ENCODE data around the gene MLIP.

Gene MLIP

GRCh38 chr6:54095723-54096122, 15.5 kb upstream of the MLIP start:
- Histone ChIP-seq H3K9ac (ENCODE audit: low read length in 2 of 2) (no peak overlapping the region), H3K27ac (ENCODE audit: low read length) (no peak overlapping the region), H3K4me1 (ENCODE audit: control insufficient read depth, insufficient read depth, low read length) (no peaks in the 10 kb centered on the region), H3K9me3 (ENCODE audit: control insufficient read depth in 2 of 2, low read length in 2 of 2) (no peaks in the 10 kb centered on the region), H3K36me3 (ENCODE audit: control insufficient read depth in 2 of 2, insufficient read depth in 2 of 2, low read length in 2 of 2) (no peaks in the 10 kb centered on the region), H3K27me3 (ENCODE audit: control insufficient read depth in 1 of 2, insufficient read depth in 2 of 2, low read length in 2 of 2) (no peaks in the 10 kb centered on the region), H3K4me3 (ENCODE audit: low read length in 2 of 2) (no peak overlapping the region)

DNA sequence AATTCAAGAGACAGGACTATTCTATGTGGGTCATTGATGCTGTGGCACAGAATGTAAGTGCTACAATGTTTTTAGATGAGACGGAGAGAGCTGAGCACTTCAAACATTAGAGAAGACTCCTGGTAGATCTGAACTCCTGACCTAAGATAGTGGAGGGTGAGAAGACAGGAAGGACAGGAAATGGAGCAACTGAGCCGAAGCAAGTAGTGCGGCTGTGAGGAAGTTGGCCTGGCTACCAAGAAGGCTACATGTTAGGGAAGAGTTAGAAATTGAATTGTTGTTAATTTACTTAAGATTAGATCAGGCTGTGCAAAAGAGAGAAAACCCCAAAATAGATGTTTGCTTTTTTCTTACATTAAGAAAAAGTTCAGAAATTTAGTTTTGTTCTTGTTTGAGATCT, 14.4 kb upstream of the MLIP start:
- no peaks in the 10 kb centered on the region for H3K9me3 ChIP-seq (ENCODE audit: control insufficient read depth in 2 of 2, low read length in 2 of 2)
- H3K36me3 ChIP-seq (ENCODE audit: control insufficient read depth in 2 of 2, insufficient read depth in 2 of 2, low read length in 2 of 2) = no peaks in the 10 kb centered on the region
- no peak overlapping the region for H3K27ac ChIP-seq (ENCODE audit: low read length)
- H3K4me1 ChIP-seq (ENCODE audit: control insufficient read depth, insufficient read depth, low read length) = no peaks in the 10 kb centered on the region
- H3K27me3 ChIP-seq (ENCODE audit: control insufficient read depth in 1 of 2, insufficient read depth in 2 of 2, low read length in 2 of 2) = no peaks in the 10 kb centered on the region
- H3K4me3 ChIP-seq (ENCODE audit: low read length in 2 of 2) = no peak overlapping the region
- no peak overlapping the region for H3K9ac ChIP-seq (ENCODE audit: low read length in 2 of 2)

GRCh38 chr6:54097753-54098152, 13.5 kb upstream of the MLIP start:
- Histone ChIP-seq H3K9ac (ENCODE audit: low read length in 2 of 2) (no peak overlapping the region), H3K4me3 (ENCODE audit: low read length in 2 of 2) (no peak overlapping the region), H3K9me3 (ENCODE audit: control insufficient read depth in 2 of 2, low read length in 2 of 2) (no peaks in the 10 kb centered on the region), H3K27me3 (ENCODE audit: control insufficient read depth in 1 of 2, insufficient read depth in 2 of 2, low read length in 2 of 2) (no peaks in the 10 kb centered on the region), H3K36me3 (ENCODE audit: control insufficient read depth in 2 of 2, insufficient read depth in 2 of 2, low read length in 2 of 2) (no peaks in the 10 kb centered on the region), H3K27ac (ENCODE audit: low read length) (no peak overlapping the region), H3K4me1 (ENCODE audit: control insufficient read depth, insufficient read depth, low read length) (no peaks in the 10 kb centered on the region)

- no peaks in the 10 kb centered on the region for H3K36me3 ChIP-seq (ENCODE audit: control insufficient read depth in 2 of 2, insufficient read depth in 2 of 2, low read length in 2 of 2)
- no peak overlapping the region for H3K4me3 ChIP-seq (ENCODE audit: low read length in 2 of 2)
- no peaks in the 10 kb centered on the region for H3K27me3 ChIP-seq (ENCODE audit: control insufficient read depth in 1 of 2, insufficient read depth in 2 of 2, low read length in 2 of 2)
- no peaks in the 10 kb centered on the region for H3K9me3 ChIP-seq (ENCODE audit: control insufficient read depth in 2 of 2, low read length in 2 of 2)
- no peak overlapping the region for H3K27ac ChIP-seq (ENCODE audit: low read length)
- H3K9ac ChIP-seq (ENCODE audit: low read length in 2 of 2) = no peak overlapping the region
- H3K4me1 ChIP-seq (ENCODE audit: control insufficient read depth, insufficient read depth, low read length) = no peaks in the 10 kb centered on the region
Observed at GRCh38 chr6:54098450-54099044, 12.7 kb upstream of the MLIP start.

DNA sequence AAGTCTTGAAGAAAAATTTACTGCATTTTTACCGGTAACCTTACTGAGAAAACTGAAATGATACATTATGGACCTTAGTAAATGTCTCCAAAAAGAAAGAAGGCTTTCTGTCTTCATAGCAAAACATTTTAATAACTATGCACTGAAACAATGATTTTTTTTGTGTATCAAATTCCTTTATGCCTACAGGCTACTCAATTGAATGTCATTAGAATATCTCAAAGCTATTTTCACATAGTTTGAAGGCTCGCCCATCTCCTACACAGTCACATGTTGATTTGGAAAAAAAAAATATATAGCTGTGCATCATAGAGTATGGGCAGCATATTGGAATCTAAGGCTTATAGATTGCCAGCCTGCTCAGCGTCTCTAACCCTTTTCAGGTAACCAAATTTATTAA, 12.0 kb upstream of the MLIP start:
- no peaks in the 10 kb centered on the region for H3K36me3 ChIP-seq (ENCODE audit: control insufficient read depth in 2 of 2, insufficient read depth in 2 of 2, low read length in 2 of 2)
- H3K4me3 ChIP-seq (ENCODE audit: low read length in 2 of 2) = no peak overlapping the region
- H3K4me1 ChIP-seq (ENCODE audit: control insufficient read depth, insufficient read depth, low read length) = no peaks in the 10 kb centered on the region
- no peaks in the 10 kb centered on the region for H3K27me3 ChIP-seq (ENCODE audit: control insufficient read depth in 1 of 2, insufficient read depth in 2 of 2, low read length in 2 of 2)
- no peaks in the 10 kb centered on the region for H3K9me3 ChIP-seq (ENCODE audit: control insufficient read depth in 2 of 2, low read length in 2 of 2)
- H3K27ac ChIP-seq (ENCODE audit: low read length) = no peak overlapping the region
- H3K9ac ChIP-seq (ENCODE audit: low read length in 2 of 2) = no peak overlapping the region

- H3K27ac ChIP-seq (ENCODE audit: low read length) = no peak overlapping the region
- no peaks in the 10 kb centered on the region for H3K9me3 ChIP-seq (ENCODE audit: control insufficient read depth in 2 of 2, low read length in 2 of 2)
- H3K4me1 ChIP-seq (ENCODE audit: control insufficient read depth, insufficient read depth, low read length) = no peaks in the 10 kb centered on the region
- no peak overlapping the region for H3K4me3 ChIP-seq (ENCODE audit: low read length in 2 of 2)
- no peaks in the 10 kb centered on the region for H3K27me3 ChIP-seq (ENCODE audit: control insufficient read depth in 1 of 2, insufficient read depth in 2 of 2, low read length in 2 of 2)
- no peak overlapping the region for H3K9ac ChIP-seq (ENCODE audit: low read length in 2 of 2)
- no peaks in the 10 kb centered on the region for H3K36me3 ChIP-seq (ENCODE audit: control insufficient read depth in 2 of 2, insufficient read depth in 2 of 2, low read length in 2 of 2)
Observed at GRCh38 chr6:54100411-54101006, 10.7 kb upstream of the MLIP start.

DNA sequence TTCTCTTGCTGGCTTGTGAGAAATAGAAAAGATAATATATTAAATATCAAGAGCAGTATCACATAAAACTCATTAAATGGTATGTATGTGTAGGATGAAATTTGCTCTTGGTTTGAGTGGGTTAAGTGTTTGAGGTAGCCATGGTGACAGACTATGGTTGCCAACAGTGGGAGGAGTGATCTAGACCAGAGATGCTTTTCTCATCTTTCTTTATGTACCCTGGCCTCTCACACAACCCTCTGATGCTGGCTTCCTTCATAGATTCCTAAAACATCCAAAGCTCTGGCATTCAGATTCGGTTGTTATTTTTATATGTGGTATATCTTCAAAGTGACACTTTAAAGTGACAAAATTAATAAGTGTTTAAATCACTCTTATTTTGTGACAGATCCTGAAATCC, 9.0 kb upstream of the MLIP start:
- H3K9me3 ChIP-seq (ENCODE audit: control insufficient read depth in 2 of 2, low read length in 2 of 2) = no peaks in the 10 kb centered on the region
- no peak overlapping the region for H3K27ac ChIP-seq (ENCODE audit: low read length)
- H3K9ac ChIP-seq (ENCODE audit: low read length in 2 of 2) = no peak overlapping the region
- H3K27me3 ChIP-seq (ENCODE audit: control insufficient read depth in 1 of 2, insufficient read depth in 2 of 2, low read length in 2 of 2) = no peaks in the 10 kb centered on the region
- H3K4me3 ChIP-seq (ENCODE audit: low read length in 2 of 2) = no peak overlapping the region
- no peaks in the 10 kb centered on the region for H3K4me1 ChIP-seq (ENCODE audit: control insufficient read depth, insufficient read depth, low read length)
- H3K36me3 ChIP-seq (ENCODE audit: control insufficient read depth in 2 of 2, insufficient read depth in 2 of 2, low read length in 2 of 2) = no peaks in the 10 kb centered on the region

DNA sequence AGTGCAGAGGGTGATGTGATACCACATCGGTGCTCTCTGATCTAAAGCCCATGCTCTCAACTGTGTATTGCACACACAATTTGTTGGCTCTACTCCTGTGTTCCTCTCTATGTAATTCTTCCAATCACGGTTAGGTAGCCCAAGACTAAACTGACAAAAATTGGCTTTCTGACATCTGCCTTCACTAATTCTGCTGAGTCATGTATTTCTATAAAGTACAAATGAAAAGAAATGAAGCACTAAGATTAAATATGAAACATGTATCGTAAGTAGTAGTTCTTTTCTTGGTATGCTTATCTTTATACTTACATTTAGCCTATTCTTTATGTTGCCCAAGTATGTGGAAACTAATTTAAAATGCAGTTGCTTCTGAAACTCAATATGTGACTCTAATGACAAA, 7.7 kb upstream of the MLIP start:
- Histone ChIP-seq H3K4me1 (ENCODE audit: control insufficient read depth, insufficient read depth, low read length) (no peaks in the 10 kb centered on the region), H3K36me3 (ENCODE audit: control insufficient read depth in 2 of 2, insufficient read depth in 2 of 2, low read length in 2 of 2) (no peaks in the 10 kb centered on the region), H3K9ac (ENCODE audit: low read length in 2 of 2) (no peak overlapping the region), H3K4me3 (ENCODE audit: low read length in 2 of 2) (no peak overlapping the region), H3K27ac (ENCODE audit: low read length) (no peak overlapping the region), H3K9me3 (ENCODE audit: control insufficient read depth in 2 of 2, low read length in 2 of 2) (no peaks in the 10 kb centered on the region), H3K27me3 (ENCODE audit: control insufficient read depth in 1 of 2, insufficient read depth in 2 of 2, low read length in 2 of 2) (no peaks in the 10 kb centered on the region)

DNA sequence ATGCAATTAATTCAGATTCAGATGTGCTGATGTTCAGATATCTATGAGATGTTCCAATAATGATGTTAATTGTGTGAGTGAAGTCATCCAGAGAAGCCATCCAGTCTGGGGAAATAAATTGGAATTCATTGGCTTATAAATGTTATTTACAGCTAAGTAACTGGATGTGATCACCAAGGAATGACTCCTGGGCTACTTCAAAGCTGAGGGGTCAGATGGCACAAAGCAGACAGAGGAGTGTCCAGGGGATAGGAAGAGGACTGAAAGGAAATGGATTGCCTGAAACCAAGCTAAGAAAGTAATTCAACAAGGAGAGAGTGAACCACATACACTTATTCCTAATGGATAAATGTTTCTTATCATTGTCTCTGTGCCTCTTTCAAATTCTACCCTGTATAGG, 4.5 kb upstream of the MLIP start:
- Histone ChIP-seq H3K36me3 (ENCODE audit: control insufficient read depth in 2 of 2, insufficient read depth in 2 of 2, low read length in 2 of 2) (no peaks in the 10 kb centered on the region), H3K9ac (ENCODE audit: low read length in 2 of 2) (no peak overlapping the region), H3K4me1 (ENCODE audit: control insufficient read depth, insufficient read depth, low read length) (no peaks in the 10 kb centered on the region), H3K4me3 (ENCODE audit: low read length in 2 of 2) (no peak overlapping the region), H3K27ac (ENCODE audit: low read length) (no peak overlapping the region), H3K9me3 (ENCODE audit: control insufficient read depth in 2 of 2, low read length in 2 of 2) (no peaks in the 10 kb centered on the region), H3K27me3 (ENCODE audit: control insufficient read depth in 1 of 2, insufficient read depth in 2 of 2, low read length in 2 of 2) (no peaks in the 10 kb centered on the region)

- Histone ChIP-seq H3K36me3 (ENCODE audit: control insufficient read depth in 2 of 2, insufficient read depth in 2 of 2, low read length in 2 of 2) (no peaks in the 10 kb centered on the region), H3K4me1 (ENCODE audit: control insufficient read depth, insufficient read depth, low read length) (no peaks in the 10 kb centered on the region), H3K9ac (ENCODE audit: low read length in 2 of 2) (no peak overlapping the region), H3K27me3 (ENCODE audit: control insufficient read depth in 1 of 2, insufficient read depth in 2 of 2, low read length in 2 of 2) (no peaks in the 10 kb centered on the region), H3K4me3 (ENCODE audit: low read length in 2 of 2) (no peak overlapping the region), H3K9me3 (ENCODE audit: control insufficient read depth in 2 of 2, low read length in 2 of 2) (no peaks in the 10 kb centered on the region), H3K27ac (ENCODE audit: low read length) (no peak overlapping the region)
Observed at GRCh38 chr6:54107470-54108090, 3.7 kb upstream of the MLIP start.

GRCh38 chr6:54108271-54108670, 3.0 kb upstream of the MLIP start:
- no peak overlapping the region for H3K9ac ChIP-seq (ENCODE audit: low read length in 2 of 2)
- no peaks in the 10 kb centered on the region for H3K4me1 ChIP-seq (ENCODE audit: control insufficient read depth, insufficient read depth, low read length)
- H3K4me3 ChIP-seq (ENCODE audit: low read length in 2 of 2) = no peak overlapping the region
- no peaks in the 10 kb centered on the region for H3K27me3 ChIP-seq (ENCODE audit: control insufficient read depth in 1 of 2, insufficient read depth in 2 of 2, low read length in 2 of 2)
- H3K27ac ChIP-seq (ENCODE audit: low read length) = no peak overlapping the region
- H3K9me3 ChIP-seq (ENCODE audit: control insufficient read depth in 2 of 2, low read length in 2 of 2) = no peaks in the 10 kb centered on the region
- H3K36me3 ChIP-seq (ENCODE audit: control insufficient read depth in 2 of 2, insufficient read depth in 2 of 2, low read length in 2 of 2) = no peaks in the 10 kb centered on the region

Data from stomach smooth muscle (tissue), 2 donors.